Measurements from ENCODE around the gene GRAP2.
"Not testable (repeated sequence)": the region's sequence is repeated elsewhere in the genome, so short reads cannot be mapped to it uniquely, and the experiment has no call there.

The GRAP2 gene

DNA sequence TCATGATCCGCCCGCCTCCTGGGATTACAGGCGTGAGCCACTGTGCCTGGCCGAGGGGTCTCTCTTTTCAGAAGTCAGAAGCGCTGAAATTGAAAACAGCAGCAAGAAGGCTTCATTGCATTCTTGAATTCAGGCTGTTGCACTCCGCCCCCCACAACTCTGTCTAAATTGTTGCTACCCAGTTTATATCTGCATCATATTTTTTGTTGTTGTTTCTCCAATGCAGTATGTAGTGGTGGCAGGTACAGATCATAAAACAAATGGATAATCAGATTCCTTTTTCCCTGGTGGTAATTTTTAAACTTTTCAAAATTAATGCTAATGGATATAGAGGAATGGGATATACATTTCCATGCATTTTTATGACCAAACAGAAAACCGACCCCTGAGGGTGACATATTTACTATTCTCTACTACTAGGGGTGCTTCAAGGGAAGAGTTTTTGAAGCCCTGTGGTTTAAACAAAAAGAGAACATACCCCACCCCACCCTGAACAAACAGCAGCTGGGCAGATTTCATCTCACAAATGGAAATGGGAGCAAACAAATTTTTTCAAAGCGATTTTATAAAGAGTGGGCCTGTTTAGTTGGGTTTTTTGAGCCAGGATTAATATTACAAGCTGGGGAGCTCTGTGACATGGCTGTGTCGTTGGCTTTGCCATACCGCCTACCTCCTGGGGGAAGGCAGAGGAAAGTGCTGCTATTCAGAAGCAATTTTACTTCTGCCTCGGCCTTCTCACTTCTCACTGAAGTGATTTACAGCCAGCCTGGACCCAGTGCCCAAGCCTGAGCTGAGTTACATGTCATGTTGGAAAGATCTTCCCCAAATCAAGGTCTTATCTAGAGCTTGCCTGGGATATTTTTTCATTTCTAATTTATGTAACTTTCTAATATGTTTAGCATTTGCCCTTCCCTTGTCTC is 43.3 kb downstream of the GRAP2 start:
- no peak for DNase-seq (ENCODE audit: low read depth)

DNA sequence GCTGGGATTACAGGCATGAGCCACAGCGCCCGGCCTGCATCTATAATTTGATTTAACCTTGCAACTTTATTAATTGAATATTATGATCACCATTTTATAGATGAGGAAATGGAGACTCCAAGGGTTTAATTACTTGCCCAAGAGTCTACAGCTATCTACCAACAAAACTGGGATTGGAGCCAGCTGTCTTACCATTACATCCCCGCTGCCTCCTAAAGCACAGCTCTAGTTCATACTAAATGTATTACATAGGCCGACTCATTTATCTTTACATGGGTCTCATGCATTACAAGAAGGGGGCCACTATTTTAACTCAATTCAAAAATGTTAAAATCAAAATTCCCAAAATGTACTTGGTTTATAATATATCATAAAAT is 45.2 kb downstream of the GRAP2 start:
- no peak for DNase-seq (ENCODE audit: low read depth)

DNA sequence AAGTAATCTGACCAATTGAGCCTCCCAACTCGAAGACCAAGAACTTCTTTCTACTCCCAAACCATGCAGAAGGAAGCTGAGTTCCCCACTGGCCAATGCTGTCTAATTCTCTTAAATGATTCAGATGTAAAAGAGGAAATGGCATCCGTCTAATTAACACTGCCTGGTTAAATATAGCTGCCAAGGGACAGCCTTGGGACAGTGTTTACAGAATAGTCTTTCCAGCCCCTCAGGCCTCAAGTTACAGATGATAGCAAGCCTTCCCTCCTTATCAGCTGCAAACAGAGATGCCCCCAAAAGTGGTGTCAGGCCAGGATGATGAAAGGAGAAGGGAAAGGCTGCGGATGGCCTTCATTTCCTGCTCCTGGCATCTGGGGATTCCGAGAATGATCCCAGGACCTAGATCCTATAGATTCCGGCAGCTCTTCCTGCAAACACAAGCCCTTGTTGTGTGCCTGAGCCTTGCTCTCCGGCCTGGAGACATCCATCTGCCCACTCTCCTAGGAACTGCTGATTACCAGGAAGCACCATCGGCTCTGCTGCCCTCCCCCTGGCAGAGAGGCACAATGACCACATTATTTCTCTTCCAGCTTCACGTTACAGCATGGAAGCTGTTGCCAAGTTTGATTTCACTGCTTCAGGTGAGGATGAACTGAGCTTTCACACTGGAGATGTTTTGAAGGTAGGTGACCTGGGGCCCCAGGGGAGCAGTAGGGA is 45.8 kb downstream of the GRAP2 start:
- DNase-seq (ENCODE audit: low read depth) = no peak

DNA sequence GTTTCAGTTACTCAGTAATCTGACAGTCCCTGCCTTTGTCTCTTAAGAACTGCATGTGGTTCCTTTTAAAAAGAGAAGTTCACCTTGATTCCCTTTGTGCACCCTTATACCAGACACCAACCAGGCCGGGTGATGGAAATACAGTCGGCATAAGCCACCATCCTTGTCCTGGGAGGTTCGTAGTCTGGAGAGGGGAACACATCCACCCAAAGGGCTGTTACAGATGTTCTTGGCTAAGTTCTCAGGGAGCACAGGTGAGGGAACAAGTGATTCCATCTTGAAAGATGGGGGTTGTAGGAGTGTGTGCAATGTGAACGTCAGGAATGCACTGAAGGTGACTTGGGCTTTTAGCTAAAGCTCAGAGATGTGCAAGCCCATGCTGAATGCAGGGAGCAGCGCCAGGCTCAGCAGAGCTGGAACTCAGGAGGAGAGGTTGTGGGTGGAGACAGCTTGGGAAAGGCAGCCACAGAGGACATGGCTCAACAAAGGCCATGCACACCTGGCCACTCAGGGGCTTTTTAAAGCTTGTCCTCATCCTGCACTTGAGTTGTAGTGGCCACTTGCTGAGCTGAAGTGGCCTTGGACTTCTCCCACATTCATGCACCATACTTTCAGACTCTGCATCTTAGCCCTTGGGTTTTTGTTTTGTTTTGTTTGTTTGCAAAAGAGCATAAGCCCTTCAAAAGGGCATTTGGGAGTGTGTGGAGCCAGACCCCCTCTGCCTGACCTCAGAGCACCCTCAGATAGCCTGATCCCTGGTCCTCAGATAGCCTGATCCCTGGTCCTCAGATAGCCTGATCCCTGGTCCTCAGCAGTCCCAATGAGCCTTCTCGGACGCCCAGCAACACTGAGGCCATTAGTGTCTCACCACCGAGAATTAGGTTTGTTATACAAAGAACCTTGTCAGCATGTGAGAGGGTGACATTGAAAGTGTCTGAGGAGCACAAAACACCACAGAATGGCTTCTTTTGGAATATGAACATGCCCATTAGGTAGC is 46.6 kb downstream of the GRAP2 start:
- DNase-seq (ENCODE audit: low read depth) = no peak

DNA sequence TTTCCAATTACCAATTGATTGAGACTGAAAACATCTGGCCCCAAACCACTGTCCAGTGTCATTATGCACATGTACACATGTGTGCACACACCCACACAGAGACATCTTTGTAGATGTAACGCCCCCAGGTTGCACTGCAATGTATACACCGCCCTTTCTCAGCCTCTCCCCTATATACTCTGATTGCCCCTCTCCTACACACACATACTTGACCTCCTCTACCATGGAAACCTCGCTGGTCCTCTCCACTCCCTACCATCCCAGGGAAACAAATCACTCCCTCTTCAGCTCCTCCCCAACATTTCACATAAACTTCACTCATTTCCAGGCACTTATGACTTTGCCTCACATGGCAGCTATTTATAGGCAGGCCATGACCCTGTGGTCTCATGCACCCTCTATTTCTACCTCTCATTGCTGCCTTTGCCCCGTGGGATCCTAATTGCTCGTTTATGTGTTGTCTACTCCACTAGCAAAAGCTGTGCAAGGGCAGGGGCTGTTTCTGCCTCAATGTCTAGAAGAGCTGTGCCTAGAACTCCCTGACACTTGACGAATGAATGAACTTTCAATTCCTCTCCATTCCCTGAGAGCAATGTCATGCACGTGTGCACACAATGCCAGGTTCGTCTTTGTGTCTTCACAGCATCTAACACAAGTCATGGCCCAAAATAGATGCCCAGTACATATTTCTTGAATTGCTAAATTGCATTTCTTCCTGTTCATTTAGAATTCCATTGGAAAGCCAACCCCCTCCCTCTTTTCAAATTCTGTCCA is 49.3 kb downstream of the GRAP2 start:
- no peak for DNase-seq (ENCODE audit: low read depth)

DNA sequence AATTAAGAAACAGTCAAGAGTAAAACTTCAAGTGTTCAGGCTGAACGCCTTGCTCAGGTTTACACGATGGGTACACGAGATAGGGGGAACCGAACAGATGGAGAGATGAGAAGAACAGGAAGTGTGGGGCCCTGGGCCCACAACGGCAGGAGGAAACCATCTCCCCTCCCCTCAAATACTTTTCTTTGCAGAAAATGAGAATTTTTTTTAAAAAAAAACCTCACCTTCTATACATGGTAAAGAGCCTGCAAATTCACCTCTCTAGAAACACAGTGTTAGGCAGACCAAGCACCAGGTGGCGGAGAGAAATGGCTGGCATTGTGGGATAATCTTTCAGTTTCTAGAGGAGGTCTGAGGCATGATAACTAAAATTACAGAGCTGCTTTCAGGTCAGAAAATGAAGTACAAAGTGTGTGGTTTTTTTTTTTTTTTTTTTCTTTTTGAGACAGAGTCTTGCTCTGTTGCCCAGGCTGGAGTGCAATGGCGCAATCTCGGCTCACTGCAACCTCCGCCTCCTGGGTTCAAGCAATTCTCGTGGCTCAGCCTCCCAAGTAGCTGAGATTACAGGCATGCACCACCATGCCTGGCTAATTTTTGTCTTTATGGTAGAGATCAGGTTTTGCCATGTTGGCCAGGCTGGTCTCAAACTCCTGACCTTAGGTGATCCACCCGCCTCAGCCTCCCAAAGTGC is 50.9 kb downstream of the GRAP2 start:
- not testable (repeated sequence) for DNase-seq (ENCODE audit: low read depth)

DNA sequence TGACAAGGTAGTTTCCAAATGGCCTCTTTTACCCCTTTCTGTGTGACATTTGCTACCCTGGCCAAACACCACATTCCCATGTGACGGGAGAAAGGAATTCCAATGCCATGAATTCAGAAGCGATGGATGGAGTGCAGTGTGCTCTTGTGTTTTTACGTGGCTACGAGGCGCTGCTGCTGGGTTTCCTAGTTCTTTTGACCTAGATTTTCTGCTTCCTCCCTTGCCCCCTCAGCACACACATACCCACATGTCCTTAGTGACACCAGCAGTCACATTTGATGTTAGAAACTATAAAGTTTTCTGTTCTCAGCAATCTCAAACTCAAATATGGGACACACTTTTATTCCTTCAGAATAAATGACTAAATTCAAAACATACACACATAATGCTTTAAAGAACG is 51.5 kb downstream of the GRAP2 start:
- no peak for DNase-seq (ENCODE audit: low read depth)

DNA sequence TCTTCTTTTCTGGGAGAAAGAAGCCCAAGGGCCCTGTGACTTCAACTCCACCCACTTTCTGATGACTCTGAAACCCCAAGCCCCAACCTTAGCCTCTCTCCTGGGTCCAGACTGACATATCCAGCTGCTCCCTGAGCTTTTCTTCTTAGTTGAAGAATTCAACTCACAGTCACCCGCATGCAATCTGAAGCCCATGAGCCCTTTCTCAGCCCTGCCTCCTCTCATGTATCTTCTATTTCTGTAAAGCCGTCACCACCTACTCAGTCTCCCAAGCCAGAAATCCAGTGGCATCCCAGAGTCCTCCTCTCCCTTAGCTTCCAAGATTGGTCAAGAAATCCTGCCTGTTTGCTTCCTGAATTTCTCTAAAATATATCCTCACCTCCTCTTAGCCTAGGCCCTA is 52.2 kb downstream of the GRAP2 start:
- no peak for DNase-seq (ENCODE audit: low read depth)

DNA sequence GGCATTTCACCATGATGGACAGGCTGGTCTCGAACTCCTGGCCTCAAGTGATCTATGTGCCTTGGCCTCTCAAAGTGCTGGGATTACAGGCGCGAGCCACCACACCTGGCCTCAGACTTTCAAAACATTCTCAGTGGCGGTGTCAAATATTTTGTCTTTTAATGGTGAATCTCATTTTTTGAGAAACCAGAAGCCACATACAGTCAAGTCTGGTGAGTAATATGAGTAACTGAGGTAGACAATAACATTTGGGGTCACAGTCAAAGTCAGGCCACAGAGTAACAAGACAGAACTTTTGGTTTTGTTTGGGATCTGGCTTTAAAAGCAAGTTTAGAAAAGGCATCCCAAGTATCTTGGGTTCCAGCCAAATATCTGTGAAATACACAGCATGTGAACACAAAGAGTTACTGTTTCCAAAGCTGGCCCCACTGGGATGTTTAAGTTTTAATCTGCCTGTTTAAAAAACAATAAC is 53.7 kb downstream of the GRAP2 start:
- DNase-seq (ENCODE audit: low read depth) = no peak

DNA sequence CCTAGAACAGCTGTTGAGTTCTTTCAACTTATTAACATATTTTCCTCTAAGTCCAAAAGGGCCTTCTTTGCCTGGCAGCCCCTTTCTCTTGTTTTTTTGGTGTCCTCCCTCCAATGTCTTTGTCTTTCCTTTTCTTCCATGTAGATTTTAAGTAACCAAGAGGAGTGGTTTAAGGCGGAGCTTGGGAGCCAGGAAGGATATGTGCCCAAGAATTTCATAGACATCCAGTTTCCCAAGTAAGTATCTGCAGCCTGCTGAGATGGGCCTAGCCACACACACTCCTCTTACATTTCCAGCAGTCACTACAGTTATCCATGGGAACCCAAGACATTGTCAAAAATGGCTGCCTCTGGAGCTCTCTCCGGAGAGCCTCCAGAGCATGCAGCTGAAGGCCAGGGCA is 54.8 kb downstream of the GRAP2 start:
- no peak for DNase-seq (ENCODE audit: low read depth)

DNA sequence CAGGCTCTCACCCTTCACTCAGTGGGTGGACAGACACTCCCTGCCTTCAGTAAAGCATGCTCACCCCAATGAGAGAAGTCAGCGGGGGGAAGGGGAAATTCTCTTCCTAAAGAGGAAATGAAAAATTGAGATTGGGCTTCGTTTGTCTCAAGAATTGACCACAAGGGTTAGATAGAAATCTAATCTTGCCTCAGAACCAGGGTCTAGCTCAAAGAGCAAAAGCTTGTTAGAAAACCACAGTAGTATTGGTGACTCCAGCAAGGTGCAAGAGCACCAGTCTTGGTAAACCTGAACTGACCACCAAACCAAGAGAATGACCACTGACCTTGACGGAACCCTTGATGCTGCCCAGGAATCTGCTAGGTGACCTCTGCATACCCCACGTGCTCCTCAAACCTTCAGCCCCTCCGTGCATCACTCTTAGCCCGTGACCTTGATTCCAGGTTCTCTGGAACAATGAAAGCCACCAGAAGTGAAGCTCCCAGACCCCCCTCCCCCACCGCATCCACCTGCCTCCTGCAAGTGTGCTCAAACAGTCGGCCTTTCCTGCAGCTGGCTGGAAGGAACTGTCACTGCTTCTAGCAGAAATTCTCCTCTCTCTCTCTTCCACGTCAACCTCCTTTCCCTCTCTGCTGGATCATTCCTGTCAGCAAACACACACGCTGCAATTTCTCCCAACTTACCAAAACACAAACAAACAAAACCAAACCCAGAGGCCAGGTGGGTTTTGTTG is 56.2 kb downstream of the GRAP2 start:
- no peak for DNase-seq (ENCODE audit: low read depth)

DNA sequence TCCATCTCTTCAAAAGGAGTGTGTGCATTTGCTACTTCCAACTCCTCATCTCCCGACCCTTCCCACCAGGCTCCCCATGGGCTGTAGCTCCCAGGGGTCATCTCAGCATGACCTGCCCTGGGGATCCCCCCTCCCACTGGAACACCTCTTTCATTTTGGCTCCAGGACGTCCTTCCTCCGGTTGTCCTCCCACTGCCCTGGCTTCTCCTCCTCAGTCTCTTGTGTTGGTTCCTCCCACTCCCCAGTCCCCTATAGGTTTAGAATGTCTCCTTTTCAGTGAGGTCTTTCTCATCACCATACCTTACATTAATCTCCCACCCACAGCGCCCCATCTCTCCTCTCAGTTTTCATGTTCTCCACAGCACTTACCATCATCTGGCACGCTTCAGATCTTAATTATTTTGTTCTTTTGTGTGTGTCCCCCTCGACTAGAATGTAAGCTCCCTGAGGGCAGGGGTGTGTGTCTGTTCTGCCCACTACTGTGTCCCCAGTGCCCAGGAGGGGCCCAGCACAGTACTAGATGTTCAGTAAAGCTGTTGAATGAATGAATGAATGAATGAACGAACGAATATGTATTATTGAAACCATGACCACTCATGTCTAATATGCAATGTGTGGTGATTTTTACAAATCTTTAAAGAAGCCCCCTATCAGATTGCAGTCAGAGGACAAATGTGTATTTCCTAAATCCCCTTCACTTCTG is 57.3 kb downstream of the GRAP2 start:
- no peak for DNase-seq (ENCODE audit: low read depth)

DNA sequence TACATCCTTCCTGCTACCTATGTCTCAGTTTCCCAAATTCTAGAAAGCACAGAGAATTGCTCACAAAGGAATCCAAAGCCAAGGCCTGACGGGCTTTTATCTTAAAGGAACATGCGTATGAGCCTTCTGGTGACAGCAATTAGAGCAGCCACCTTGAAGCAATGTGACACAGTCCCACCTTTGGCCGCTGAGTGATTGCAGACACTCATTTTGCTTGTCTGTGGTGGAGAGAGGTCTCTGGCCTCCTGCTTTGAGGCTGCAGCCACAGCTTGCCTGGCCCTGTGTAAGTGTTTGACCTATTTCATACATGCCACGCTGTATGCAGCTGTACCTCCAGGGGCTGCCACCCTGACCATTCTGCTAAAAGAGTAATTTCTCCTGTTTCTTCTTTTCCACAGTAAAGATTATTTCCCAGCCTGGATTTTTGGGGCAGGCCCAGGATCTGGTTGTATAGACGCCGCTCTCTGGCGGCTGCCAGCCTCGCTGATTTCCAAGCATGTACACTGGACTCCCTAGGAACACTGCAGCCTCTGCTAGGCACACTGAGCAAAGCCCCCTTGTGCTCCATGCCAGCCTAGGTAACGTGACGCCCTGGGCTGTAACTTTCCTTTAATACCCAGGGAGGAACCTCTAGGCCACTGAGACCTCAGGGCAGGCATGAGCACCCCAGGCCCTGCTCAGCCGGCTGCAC is 58.2 kb downstream of the GRAP2 start:
- no peak for DNase-seq (ENCODE audit: low read depth)

DNA sequence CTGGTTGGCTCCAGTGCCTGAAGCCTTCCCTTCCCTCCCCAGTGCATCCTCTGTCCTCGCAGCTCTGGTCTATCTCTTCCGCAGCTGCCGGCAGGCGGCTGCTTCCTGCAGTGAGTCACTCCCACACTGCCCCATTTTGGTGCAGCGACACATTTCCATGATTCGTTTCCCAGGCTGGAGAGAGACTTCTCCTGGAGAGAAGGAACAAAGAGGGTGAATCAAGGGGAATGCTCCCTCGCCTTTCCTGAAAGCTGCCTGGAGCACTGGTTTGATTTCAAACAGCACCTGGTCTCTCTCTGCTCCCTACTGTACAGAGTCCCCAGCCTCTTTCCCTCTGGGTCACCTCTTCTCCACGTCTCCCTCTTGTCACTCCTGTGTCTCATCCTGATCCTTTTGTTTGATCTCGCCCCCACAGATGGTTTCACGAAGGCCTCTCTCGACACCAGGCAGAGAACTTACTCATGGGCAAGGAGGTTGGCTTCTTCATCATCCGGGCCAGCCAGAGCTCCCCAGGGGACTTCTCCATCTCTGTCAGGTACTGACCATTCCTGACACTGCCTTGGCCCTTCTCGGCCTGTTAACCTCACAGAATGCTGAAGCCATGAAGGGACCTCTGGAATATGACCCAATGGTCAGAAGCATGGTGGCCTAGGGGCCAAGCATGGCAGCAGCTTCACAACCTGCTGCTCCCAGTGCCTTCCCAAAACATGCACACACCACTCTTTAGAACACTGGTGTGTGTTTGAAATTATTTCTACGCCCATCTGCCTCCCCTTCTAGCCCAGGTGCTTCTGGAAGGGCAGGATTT is 59.0 kb downstream of the GRAP2 start, which contains the start of gene TMA7B:
TSS of gene TMA7B (plus strand) at position 758 of the 808 bp plus-strand sequence. CDS start 3,978 bp downstream, outside the sequence.
- no peak for DNase-seq (ENCODE audit: low read depth)

DNA sequence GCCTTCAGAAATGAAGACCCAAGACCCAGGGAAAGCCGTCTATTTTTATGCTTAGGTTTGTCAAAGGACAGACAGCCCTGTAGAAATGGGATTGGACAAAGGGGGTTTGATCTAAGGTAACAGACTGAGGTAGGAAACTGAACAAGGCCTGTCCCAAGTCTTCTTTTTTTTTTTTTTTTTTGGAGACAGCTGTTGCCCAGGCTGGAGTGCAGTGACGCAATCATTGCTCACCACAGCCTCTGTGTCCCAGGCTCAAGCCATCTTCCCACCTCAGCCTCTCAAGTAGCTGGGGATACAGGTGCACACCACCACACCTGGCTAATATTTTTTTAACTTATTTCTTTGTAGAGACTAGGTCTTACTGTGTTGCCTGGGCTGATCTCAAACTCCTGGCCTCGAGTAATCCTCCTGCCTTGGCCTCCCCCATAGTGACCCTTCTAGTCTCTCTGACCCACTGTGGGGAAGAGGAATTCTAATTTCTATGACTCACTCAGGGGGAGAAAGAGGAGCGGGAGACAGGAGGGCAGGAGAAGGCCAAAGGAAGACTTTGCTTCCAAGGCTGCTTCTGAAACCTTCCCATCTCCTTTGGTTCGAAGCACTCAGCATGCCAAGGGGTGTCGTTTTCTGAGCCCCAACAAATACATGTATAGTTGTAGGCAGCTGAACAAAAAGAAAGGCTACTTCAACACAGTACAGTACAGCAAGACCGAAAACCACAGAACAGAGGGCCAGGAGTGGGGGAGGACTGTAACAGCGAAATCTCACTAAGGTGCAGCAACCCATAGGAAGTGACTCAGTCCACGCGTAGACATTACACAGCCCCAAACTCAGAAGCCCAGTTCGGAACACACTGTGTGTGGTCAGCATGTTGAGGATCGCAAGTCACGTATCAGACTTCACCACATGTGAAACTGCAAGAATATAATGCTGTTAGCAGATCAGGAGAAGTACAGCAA is 60.2 kb downstream of the GRAP2 start:
- DNase-seq (ENCODE audit: low read depth) = peak; percentile 45

DNA sequence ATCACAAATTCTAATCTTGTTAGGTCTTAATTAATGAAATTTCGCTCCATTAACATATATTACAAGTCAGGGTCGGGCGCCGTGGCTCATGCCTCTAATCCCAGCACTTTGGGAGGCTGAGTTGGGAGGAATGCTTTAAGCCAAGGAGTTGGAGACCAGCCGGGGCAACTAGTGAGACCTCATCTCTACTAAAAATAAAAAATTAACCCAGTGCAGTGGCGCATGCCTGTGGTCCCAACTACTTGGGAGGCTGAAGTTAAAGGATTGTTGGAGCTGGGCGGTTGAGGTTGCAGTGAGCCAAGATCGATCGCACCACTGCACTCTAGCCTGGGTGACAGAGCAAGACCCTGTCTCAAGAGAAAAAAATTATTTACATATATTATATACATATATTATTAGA is 61.2 kb downstream of the GRAP2 start:
- DNase-seq (ENCODE audit: low read depth) = no peak

DNA sequence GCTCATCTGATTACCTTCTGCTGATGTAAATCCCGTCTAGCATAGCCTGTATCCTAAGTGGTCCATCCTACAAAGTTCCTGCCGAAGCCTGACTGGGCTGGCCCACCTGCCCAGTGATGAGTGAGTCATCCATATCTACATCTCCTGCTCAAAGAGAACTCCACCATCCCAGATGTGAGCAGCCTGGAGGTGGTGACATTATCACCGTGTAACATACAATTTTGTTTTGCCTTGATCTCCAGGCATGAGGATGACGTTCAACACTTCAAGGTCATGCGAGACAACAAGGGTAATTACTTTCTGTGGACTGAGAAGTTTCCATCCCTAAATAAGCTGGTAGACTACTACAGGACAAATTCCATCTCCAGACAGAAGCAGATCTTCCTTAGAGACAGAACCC is 64.9 kb downstream of the GRAP2 start:
- no peak for DNase-seq (ENCODE audit: low read depth)

All from stimulated activated CD8-positive, alpha-beta memory T cell treated with anti-CD3 and anti-CD28 coated beads, Interleukin-12 subunit alpha, Interleukin-12 subunit beta, amount 100 ng/mL, for 4 hours (primary cell).